GM21576 (cell line): Measurements from ENCODE around the gene MKI67.
"Not testable (repeated sequence)": the region's sequence is repeated elsewhere in the genome, so short reads cannot be mapped to it uniquely, and the experiment has no call there.

ENCODE experiments used
- ATAC-seq: cut with Tn5 transposase; IDR thresholded peaks from one replicate; pipeline ENCODE4 v1.9.1; 2021; ENCODE audit warnings: mild to moderate bottlenecking, moderate library complexity; ENCODE audit not compliant: unreplicated experiment

MKI67 gene

DNA sequence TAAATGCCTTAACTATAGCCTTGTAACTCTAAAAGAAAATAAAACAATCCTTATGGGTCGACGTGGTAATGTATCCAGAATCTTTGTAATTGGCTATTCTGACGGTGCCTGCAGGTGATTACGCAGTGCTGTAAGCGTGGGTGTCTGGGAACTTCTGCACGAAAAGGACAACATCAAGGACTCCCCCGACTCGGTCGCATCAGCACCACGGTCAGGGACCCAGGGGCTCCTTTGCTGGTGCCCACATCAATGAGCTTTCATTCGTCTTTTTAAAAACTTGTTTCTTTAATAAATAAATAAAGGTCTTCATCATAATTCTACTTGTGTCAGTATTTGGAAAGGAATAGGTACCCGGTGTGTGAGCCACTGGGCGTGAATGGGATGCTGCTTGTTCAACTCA is 13.2 kb downstream of the MKI67 start:
- ATAC-seq, result no peak

DNA sequence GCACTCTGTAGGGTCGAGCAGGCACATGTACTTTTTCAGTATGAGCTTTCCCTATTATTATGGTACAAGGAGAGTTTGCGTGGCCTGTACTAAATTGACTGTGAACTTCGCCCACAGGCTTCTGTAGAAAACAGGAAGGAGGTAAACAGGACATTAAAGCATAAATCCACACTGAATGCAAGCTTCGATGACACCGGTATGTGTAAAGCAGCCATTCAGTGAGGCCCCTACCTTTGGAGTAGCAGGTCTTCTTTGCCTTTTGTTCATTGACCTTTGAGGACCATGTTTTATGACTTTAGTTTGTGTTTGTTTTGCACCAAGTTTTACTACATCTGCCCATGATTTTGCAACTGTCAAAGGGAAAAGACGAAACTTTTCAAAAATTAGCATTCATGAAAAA is 14.5 kb downstream of the MKI67 start:
- ATAC-seq, result no peak

DNA sequence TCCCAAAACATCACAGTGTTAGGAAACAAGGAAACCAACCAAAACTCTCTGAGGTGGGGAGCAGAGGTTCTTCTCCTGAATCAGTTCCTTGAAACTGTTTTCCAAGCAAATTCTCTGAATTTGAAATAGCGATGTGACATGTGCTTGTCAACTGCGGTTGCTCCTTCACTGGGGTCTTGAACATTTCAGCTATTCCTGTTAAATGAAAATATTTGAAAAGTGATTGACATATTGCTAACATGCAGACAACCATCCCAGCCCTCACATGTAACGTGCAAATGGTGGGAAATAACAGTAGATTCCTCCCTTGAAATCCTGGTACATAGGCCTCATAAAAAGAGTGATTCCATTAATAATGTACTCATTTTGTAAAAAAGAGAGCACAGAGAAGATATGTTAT is 15.9 kb downstream of the MKI67 start:
- ATAC-seq, result no peak

DNA sequence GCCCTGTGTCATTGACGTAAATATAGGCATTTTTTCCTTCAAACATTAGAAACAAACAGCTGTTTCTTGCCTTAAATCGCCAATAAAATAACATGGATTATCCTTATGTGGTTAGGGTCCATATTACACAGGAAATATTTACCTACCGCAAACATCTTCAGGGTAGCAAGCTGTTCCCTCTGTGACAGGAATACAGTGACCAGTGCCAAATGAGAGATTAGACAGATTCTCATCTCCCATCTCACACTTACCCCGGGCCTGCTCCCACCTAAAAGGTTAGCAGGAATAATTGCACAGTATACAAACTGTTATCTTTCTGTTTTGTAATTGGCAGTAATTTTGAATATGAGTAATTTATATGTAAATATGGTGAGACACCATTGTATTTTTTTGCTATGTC is 16.5 kb downstream of the MKI67 start:
- ATAC-seq, result no peak

DNA sequence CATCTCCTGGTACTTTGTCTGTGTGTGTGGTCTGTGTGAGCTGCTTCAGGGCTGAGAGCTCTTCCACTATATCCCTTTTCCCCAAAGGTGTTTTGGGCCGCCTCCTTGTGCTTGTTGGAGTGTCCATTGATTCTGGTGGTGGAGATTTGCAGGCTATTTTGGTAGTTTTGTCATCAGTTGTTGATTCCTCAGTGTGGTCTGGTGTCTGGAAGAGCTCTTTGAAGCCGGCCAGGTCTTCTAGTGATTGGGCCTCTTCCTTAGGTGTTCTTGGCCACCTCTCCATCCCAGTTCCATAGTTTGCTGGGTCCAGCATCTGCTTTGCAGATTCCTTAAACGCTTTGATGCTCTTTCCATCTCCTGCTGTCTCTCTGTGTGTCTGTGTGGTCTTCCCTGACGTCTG is 20.8 kb downstream of the MKI67 start:
- no peak for ATAC-seq

DNA sequence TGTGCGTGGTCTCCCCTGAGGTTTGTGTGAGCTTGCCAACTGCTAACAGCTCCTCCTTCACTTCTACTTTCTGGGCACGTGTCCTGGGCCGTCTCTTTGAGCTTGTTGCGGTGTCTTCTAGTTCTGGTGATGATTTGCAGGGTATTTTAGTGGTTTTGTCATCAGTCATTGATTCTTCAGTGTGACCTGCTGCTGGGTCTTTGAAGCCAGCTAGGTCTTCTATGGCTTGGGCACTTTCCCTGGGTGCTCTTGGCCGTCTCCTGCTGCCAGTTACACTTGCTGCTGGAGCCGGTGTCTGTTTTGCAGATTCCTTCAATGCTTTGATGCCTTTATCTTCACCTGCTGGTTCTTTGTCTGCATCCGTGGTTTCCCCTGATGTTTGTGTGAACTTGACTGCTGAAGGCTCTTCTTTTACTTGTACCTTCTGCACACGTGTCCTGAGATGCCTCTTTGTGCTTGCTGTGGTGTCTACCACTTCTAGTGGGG is 23.0 kb downstream of the MKI67 start:
- no peak for ATAC-seq

DNA sequence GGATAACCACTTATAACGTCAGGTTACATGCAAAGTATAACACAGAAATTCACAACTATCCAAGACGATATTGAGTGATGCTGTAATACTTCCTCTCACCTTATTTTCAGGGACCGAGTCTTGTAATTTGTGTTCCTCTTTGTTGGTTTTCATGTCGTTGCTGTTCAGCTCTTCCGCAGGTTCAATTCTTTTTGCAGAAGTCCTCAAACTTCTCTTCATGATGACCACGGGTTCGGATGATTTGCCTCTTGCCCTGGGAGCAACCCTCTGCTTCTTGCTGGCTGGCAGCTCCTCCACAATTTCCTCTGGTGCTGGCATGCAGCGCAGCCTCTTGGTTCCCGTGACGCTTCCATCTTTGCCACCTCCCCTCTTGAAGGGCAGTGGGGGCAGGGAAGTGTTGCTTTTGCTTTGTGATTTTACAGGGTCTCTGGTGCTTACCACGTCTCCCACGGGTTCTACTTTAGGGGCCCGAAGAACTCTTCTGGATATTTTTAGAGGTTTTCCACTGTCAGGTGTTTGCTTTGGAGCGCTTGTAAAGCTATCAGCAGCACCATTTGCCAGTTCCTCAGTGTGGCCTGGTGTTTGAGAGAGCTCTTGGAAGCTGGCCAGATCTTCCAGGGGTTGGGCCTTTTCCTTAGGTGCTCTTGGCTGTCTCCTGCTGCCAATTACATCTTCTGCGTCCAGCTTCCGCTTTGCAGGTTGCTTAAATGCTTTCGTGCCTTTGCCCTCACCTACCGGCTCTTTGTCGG is 23.6 kb downstream of the MKI67 start:
- no peak for ATAC-seq

DNA sequence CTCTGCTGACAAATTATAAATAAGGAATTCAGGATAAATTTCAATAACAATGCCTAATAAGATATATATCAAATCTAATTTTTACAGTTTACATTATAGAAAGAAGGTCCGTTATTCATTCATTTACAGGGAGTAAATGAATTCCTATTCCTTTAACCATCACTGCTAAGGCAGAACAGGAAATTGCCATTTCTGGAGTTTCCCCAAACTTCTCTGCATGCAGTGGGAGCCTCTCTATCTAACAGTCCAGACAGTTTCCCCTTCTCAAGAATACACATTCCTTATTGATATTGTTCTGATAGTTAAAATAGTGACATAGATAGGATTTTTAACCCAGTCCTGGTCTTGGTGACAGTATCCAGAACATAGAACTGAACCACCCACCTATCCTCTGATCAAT is 24.3 kb downstream of the MKI67 start:
- no peak for ATAC-seq

DNA sequence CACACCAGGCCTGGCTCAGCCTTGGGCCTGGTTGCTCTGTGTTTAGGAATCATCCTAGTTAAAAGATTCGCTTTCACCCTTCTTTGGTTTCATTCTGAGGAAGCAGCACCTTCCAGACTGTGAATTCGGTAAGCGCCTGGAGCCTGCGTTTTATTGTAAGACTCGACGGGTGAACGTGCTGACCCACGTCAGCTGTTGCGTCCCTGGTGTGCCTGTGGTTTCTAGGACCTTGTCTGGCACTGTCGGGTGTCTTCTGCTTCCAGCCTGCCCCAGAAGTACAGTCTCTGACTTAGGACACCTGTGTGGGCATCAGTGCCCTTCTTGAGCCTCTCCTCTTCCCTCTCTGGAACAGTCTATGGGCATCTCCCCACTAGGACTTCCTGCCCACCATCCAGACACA is 26.3 kb downstream of the MKI67 start:
- no peak for ATAC-seq

DNA sequence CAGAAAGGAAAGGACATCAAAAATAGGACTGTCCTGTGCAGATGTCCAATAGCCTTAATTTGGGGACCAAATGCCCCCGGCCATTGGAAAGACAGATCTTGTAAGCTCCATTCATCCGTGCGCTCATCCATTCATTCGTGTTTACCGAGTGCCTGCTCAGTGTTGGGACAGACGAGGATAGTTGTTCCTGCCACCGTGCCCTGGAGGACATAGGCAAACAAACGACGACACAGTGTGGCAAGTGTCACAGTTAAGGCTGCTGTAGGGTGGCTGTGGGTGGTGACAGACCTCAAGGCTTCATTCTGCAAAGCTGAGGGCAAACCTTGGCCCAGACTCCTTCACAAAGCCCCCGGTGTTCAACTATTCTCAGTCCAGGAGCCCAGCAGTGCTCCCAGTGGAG is 27.6 kb downstream of the MKI67 start:
- ATAC-seq, result no peak

DNA sequence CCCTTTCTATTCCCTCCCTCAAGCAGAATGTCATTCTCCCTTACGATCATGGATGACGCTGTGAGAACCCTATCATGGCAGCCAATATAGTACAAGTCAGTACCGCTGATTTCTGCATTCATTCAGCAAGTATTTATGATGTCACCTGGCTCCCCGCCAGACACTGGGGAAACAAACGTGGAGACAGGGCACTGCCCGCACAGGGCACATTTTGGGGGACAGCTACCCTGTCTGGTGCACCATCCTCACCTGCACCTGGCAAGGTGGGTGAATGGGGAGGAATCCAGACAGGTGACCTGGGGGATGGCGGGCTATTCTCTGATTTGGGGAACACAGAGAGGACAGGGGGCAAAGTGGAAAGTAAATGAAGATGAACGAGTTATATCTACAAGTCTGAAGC is 28.4 kb downstream of the MKI67 start:
- ATAC-seq, result no peak

DNA sequence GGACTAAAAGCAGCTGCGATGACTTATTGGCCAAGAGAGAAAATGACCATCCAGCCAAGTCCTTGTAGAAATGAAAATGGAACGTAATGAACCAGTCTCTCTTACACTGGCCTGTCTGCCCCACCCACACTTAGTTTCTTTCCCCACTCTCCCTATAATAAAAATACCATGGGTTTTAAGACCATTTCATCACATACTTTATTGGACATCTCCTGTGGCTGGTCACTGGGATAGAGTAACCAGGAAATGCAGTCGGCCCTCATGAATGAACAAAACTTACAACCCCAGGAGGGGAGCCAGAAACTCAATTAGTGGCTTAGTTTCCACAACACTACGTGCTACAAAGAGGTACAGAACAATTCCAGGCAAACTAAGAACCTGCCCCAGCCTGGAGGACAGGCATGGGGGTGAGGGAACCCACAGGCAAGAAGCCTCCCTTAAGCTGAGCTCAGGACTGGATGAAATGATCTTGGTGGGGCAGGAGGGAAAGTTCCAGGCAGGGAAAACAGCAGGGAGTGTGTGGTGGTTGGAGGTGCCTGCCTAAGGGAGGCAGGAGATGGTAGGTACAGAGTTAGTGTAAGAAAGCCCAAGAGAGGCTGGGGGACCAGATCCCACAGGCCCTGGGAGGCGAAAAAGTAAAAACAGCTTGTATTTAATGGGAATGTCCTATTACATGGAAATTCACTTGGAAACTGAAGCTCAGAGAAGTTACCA is 29.6 kb downstream of the MKI67 start:
- ATAC-seq, result no peak

DNA sequence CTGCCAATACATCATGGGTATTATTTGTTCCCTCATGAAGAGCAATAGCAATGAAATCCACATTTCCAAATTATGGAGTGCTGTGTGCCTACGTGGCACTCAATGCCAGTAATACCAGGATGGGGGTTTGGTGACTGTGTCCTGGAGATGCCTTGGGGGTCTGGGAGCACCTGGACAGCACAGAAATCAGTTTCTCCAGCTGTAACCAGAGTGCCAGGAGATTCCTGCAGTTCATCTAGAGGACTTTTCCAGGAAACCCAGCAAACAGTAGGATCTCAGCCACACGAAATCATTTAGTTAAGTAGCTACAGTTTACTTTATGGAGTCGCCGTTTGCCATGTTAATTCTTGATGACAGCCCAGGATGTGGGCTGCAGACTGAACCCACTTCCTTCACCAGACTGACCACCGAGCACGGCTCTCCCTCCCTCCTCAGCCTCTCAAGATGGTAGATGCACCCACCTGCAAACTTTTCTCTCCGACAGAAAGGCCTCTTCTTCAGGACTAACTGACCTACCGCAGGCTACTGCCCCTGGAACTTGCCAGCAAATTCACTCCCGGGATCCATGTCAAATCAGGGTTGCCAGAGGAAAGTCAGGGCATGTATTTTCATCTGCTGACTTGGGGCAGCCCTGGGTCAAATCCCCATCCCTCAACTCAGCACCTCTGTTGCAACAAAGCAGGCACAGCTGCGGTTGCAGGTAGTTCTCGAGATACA is 30.3 kb downstream of the MKI67 start:
- no peak for ATAC-seq

DNA sequence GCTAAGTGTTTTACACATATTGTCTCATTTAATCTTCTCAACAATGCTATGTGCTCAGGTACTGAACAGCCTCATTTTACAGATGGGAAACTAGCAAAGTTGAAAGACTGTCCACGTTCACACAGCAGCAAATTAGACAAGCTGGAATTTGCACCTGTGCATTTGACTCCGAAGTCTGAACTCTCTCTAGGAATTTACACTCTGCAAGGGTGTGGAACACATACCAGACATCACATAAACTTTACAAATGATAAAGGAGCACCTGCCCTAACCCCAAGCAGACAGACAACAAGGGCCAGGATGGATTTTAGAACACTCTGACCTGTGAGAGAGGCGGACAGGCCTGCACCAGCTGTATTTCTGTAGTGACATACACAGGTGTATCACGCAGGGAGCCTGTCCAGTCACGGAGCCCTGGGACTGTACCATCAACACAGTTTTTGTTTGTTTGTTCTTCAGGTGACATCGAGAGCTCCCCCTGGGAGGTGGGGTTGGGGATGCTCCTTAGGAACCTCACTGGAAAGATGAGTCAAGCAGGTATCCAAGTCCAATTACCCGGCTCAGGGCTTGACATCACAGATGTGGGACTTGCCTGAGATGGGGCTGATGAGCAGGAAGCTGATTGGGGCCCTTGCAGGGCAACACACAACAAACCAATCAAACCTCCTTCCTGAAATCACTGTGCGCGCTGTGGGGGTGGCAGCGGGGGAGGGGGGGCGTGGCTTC is 31.0 kb downstream of the MKI67 start:
- ATAC-seq, result no peak

DNA sequence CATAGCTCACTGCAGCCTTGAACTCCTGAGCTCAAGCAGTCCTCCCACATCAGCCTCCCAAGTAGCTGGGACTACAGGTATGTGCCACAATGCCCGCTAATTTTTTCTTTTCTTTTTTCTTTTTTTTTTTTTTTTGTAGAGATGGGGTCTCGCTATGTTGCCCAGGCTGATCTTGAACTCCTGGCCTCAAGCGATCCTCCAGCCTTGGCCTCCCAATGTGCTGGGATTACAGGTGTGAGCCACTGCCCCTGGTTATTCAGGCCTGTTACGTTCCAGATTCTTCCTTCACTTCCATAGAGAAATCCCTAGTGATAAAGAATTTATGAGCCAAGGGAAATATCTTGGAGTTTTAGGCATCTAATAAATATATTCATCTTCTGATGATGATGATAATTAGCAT is 31.6 kb downstream of the MKI67 start:
- not testable (repeated sequence) for ATAC-seq

DNA sequence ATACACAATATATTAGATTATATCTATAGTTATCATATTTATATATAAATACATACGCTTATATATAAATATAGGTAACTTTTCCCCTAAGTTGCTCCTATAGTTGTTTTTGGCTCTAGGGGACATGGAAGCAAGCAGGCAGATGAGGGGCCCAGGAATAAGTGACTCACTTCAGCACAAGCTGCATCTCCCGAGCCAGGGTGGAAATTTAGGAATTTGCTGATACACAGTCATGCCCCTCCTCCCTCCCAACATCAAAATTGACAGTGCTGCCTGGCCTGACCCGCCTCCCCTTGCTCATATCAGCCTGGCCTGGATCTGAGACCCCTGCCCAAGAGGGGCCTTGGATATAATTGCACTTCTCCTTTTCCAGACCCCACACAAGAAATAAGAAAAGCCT is 33.8 kb downstream of the MKI67 start:
- no peak for ATAC-seq

DNA sequence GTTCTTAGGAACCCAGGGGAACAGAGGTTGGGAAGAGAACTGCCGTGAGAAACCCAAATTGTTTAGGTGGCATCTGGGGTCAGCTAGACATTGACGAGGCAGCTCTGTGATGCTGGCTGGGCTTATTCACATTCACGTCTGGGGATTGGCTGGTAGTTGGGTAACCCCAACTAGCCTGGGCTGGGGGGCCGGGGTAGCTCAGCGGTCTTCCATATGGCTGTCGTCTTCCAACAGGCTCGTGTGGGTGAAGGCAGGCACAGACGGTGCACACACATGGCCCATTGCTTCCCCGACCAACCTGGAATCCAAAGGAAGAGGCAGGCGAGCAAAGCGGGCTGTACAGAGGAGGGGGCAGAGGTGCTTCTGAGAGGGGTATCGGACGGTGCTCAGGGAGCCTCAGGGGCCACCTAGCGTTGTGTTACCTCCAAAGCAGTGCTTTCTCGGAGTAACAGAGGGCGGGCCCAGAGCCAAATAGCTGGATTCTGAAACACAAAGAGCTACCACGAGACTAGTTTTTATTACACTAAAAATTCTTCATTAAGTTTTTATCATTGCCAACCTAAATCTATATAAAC is 34.5 kb downstream of the MKI67 start:
- ATAC-seq, result no peak

DNA sequence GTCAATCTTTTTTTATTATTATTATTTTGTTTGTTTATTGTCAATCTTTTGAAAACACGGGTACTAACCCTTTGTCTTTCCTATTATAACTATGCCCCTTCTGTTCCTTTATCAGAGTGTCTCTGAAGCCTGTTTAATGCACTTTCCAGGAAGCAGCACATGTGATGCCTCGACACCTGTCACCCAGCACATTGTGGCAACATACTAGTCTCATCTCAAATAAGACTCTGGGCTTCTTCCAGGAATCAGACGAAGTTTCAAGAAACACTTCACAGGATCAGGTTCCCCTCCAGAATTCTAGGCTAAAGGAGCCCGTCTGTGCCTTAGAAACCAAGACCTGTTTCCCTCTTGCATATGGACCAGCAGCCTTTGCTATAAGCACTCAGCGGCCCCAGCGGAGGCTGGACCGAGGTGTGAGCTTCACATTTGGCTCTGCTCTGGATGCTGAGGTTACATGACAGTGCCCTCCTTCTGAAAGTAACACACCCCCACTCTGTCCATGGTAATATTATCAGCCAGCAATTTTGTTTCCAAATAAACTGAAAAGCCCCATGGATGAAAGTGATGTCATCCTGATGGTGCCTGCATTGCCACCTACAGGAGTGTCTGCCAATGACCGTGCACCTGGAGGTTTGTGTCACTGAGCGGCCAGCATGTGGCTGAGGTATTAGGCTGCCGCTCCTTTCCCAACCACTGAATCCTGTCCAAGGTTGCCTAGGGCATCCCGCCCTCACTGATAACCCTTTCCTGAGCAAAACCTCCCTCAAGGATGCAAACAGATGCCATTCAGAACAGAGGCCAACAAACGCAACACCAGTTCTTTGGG is 38.1 kb downstream of the MKI67 start:
- ATAC-seq, result no peak

DNA sequence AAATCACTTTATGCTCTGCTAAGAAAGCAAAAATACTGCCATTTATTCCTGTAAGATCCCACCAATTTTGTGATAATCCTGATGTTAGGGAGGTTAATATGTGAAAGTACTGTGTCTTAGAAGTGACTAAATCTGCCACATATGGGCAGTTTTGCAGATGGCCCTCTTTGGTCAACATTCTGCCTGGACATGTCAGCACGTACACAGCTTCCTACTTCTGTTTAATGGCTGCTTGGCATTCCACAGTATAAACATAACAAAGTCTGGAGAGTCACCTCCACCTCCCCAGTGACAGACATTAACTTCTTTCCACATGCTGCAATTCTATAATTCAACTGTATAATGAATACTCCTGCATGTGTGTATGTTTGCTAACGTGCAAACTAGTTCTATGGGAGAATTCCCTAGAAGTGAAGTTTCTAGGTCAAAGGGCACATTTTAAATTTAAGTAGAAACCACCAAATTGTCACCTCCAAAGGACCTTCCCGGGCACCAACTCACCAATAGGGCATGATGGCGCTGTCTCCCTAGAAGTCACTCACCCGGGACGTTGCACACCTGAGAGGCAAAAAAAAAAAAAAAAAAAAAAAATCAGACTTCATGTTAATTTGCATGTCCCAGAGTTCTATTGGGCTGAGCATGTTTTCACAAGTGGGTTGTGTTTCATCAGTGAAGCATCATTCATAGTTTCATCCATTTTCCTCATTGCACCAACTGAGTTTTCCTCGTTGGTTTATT is 38.9 kb downstream of the MKI67 start:
- no peak for ATAC-seq
